Measurements from ENCODE around the gene TMEM33.

- peak; percentile 74 for TF ChIP-seq CTCF (IDR thresholded peaks at IDR 0.05)
- TF ChIP-seq, protein P1, sequence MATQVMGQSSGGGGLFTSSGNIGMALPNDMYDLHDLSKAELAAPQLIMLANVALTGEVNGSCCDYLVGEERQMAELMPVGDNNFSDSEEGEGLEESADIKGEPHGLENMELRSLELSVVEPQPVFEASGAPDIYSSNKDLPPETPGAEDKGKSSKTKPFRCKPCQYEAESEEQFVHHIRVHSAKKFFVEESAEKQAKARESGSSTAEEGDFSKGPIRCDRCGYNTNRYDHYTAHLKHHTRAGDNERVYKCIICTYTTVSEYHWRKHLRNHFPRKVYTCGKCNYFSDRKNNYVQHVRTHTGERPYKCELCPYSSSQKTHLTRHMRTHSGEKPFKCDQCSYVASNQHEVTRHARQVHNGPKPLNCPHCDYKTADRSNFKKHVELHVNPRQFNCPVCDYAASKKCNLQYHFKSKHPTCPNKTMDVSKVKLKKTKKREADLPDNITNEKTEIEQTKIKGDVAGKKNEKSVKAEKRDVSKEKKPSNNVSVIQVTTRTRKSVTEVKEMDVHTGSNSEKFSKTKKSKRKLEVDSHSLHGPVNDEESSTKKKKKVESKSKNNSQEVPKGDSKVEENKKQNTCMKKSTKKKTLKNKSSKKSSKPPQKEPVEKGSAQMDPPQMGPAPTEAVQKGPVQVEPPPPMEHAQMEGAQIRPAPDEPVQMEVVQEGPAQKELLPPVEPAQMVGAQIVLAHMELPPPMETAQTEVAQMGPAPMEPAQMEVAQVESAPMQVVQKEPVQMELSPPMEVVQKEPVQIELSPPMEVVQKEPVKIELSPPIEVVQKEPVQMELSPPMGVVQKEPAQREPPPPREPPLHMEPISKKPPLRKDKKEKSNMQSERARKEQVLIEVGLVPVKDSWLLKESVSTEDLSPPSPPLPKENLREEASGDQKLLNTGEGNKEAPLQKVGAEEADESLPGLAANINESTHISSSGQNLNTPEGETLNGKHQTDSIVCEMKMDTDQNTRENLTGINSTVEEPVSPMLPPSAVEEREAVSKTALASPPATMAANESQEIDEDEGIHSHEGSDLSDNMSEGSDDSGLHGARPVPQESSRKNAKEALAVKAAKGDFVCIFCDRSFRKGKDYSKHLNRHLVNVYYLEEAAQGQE (IDR thresholded peaks at IDR 0.05; ENCODE audit: low read depth, low read length): no peak
- no peak for TF ChIP-seq EP300 (IDR thresholded peaks at IDR 0.05; ENCODE audit: borderline replicate concordance in 1 of 2, low read depth in 1 of 2, low read length in 1 of 2)
These were observed 27.9 kb downstream of the TMEM33 start for GRCh38 chr4:41963105-41963504.
